ENCODE results near the gene RASSF5. TPM values are rescaled to one million over a fixed set of nuclear protein-coding genes. Genes with fewer than 3 reads are reported as not detected.

The RASSF5 gene
- total and polyA plus RNA-seq, 2 of the 13 experiments (the other 11 are each of a cell fraction or from before 2014, with no cell fraction given) = 0.18 to 0.40 TPM

DNA sequence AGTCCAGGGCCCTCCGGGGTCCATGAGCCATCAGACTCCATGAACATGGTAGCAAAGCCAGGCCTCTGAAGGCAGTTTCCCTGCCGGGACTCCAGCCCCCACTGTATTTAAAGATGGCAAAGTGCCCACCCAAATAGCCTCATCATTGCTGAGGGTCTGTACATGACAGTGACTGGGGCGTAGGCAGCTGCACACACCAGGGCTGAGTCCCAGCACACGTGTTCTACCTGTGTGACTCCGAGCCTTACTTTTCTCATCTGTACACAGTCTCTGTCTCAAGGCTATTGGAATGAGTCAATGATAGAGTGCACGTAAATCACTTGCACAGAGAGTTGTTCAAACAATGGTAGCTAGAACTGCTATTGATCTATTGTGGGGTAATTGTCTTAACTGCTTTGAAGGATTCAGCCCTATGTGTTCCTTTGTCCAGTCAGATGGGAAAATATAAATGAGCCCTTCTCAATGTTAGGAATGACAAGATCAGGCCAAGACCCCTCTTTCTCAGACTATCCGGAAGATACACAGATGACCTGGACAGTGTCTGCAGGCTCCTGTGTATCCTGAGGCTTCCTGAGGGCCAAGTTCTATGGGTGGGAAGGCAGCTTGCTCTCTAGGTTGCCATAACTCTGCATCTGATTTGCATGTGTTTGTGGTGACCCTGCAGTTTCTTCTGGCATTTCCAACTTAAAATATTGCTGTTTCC lies 48.9 kb downstream of the RASSF5 start (continued):
- TF ChIP-seq, protein P1, sequence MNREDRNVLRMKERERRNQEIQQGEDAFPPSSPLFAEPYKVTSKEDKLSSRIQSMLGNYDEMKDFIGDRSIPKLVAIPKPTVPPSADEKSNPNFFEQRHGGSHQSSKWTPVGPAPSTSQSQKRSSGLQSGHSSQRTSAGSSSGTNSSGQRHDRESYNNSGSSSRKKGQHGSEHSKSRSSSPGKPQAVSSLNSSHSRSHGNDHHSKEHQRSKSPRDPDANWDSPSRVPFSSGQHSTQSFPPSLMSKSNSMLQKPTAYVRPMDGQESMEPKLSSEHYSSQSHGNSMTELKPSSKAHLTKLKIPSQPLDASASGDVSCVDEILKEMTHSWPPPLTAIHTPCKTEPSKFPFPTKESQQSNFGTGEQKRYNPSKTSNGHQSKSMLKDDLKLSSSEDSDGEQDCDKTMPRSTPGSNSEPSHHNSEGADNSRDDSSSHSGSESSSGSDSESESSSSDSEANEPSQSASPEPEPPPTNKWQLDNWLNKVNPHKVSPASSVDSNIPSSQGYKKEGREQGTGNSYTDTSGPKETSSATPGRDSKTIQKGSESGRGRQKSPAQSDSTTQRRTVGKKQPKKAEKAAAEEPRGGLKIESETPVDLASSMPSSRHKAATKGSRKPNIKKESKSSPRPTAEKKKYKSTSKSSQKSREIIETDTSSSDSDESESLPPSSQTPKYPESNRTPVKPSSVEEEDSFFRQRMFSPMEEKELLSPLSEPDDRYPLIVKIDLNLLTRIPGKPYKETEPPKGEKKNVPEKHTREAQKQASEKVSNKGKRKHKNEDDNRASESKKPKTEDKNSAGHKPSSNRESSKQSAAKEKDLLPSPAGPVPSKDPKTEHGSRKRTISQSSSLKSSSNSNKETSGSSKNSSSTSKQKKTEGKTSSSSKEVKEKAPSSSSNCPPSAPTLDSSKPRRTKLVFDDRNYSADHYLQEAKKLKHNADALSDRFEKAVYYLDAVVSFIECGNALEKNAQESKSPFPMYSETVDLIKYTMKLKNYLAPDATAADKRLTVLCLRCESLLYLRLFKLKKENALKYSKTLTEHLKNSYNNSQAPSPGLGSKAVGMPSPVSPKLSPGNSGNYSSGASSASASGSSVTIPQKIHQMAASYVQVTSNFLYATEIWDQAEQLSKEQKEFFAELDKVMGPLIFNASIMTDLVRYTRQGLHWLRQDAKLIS (CRISPR knock-in tag; IDR thresholded peaks at IDR 0.05) = no peak
- no peak for TF ChIP-seq KLF13 (CRISPR knock-in tag; IDR thresholded peaks at IDR 0.05)
- TF ChIP-seq MEF2D (CRISPR knock-in tag; IDR thresholded peaks at IDR 0.05) = 0 out of 2 replicates have a peak, but pooled peaks have one; percentile 30
- no peak for TF ChIP-seq SIX1 (CRISPR knock-in tag; IDR thresholded peaks at IDR 0.05; ENCODE audit: borderline replicate concordance)
- TF ChIP-seq PRMT3 (CRISPR knock-in tag; IDR thresholded peaks at IDR 0.05; ENCODE audit: borderline replicate concordance, low read depth) = no peak
- TF ChIP-seq KDM2A (CRISPR knock-in tag; IDR thresholded peaks at IDR 0.05; ENCODE audit: borderline replicate concordance, low read depth) = no peak
- no peak for TF ChIP-seq TCF12 (IDR thresholded peaks at IDR 0.05)
- TF ChIP-seq TCF12 (CRISPR knock-in tag; IDR thresholded peaks at IDR 0.05) = no peak
- TF ChIP-seq, protein P2, sequence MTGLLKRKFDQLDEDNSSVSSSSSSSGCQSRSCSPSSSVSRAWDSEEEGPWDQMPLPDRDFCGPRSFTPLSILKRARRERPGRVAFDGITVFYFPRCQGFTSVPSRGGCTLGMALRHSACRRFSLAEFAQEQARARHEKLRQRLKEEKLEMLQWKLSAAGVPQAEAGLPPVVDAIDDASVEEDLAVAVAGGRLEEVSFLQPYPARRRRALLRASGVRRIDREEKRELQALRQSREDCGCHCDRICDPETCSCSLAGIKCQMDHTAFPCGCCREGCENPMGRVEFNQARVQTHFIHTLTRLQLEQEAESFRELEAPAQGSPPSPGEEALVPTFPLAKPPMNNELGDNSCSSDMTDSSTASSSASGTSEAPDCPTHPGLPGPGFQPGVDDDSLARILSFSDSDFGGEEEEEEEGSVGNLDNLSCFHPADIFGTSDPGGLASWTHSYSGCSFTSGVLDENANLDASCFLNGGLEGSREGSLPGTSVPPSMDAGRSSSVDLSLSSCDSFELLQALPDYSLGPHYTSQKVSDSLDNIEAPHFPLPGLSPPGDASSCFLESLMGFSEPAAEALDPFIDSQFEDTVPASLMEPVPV (CRISPR knock-in tag; IDR thresholded peaks at IDR 0.05) = no peak
- no peak for TF ChIP-seq ATF7-NPFF (CRISPR knock-in tag; IDR thresholded peaks at IDR 0.05; ENCODE audit: low read depth)
- TF ChIP-seq ZSCAN20 (CRISPR knock-in tag; IDR thresholded peaks at IDR 0.05; ENCODE audit: borderline replicate concordance) = no peak
- TF ChIP-seq, protein P3, sequence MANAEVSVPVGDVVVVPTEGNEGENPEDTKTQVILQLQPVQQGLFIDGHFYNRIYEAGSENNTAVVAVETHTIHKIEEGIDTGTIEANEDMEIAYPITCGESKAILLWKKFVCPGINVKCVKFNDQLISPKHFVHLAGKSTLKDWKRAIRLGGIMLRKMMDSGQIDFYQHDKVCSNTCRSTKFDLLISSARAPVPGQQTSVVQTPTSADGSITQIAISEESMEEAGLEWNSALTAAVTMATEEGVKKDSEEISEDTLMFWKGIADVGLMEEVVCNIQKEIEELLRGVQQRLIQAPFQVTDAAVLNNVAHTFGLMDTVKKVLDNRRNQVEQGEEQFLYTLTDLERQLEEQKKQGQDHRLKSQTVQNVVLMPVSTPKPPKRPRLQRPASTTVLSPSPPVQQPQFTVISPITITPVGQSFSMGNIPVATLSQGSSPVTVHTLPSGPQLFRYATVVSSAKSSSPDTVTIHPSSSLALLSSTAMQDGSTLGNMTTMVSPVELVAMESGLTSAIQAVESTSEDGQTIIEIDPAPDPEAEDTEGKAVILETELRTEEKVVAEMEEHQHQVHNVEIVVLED (CRISPR knock-in tag; IDR thresholded peaks at IDR 0.05; ENCODE audit: borderline replicate concordance) = no peak
- TF ChIP-seq GTF3A (CRISPR knock-in tag; conservative IDR thresholded peaks at IDR 0.05) = no peak
- TF ChIP-seq, protein P4, sequence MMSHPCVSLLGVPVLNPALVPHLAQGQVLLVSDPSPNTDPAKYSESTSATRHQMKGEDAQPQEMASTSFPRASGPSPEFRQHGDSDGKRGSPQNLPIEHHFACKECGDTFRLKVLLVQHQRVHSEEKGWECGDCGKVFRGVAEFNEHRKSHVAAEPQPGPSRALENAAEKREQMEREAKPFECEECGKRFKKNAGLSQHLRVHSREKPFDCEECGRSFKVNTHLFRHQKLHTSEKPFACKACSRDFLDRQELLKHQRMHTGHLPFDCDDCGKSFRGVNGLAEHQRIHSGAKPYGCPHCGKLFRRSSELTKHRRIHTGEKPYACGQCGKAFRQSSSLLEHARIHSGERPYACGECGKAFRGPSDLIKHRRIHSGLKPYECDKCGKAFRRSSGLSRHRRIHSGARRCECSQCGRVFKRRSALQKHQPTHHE (CRISPR knock-in tag; IDR thresholded peaks at IDR 0.05; ENCODE audit: borderline replicate concordance) = no peak
- TF ChIP-seq ZNF232 (CRISPR knock-in tag; IDR thresholded peaks at IDR 0.05; ENCODE audit: borderline replicate concordance) = no peak
- TF ChIP-seq SSRP1 (CRISPR knock-in tag; IDR thresholded peaks at IDR 0.05) = no peak
- TF ChIP-seq, protein P5, sequence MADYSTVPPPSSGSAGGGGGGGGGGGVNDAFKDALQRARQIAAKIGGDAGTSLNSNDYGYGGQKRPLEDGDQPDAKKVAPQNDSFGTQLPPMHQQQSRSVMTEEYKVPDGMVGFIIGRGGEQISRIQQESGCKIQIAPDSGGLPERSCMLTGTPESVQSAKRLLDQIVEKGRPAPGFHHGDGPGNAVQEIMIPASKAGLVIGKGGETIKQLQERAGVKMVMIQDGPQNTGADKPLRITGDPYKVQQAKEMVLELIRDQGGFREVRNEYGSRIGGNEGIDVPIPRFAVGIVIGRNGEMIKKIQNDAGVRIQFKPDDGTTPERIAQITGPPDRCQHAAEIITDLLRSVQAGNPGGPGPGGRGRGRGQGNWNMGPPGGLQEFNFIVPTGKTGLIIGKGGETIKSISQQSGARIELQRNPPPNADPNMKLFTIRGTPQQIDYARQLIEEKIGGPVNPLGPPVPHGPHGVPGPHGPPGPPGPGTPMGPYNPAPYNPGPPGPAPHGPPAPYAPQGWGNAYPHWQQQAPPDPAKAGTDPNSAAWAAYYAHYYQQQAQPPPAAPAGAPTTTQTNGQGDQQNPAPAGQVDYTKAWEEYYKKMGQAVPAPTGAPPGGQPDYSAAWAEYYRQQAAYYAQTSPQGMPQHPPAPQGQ (CRISPR knock-in tag; IDR thresholded peaks at IDR 0.05; ENCODE audit: borderline replicate concordance) = no peak
- no peak for TF ChIP-seq HMG20B (CRISPR knock-in tag; conservative IDR thresholded peaks at IDR 0.05)
- TF ChIP-seq ZNF343 (CRISPR knock-in tag; IDR thresholded peaks at IDR 0.05) = no peak
